OCI-LY7 (cell line): ENCODE results near the gene HOXB1.

Experiments used
- CTCF ChIP-seq: fragments of 200-600 bp; sonication (generic); conservative IDR thresholded peaks from 2 replicates; pipeline ENCODE4 v1.5.1; 2014; ENCODE audit warnings: mild to moderate bottlenecking, antibody characterized with exemption, low read length, moderate library complexity, mixed read lengths
- EZH2phosphoT487 ChIP-seq: fragments of 200-600 bp; sonication (generic); IDR thresholded peaks from 2 replicates; pipeline ENCODE4 v1.6.1; 2018; ENCODE audit warnings: low read depth, borderline replicate concordance, mild to moderate bottlenecking, mixed run types, antibody characterized with exemption, low read length, moderate library complexity, mixed read lengths

- TF ChIP-seq CTCF (no peak), EZH2phosphoT487 (no peak)
Observed at GRCh38 chr17:48553826-48554225, 23.0 kb upstream of the HOXB1 start.
